HepG2 (cell line): ENCODE measurements around the gene GMEB2. TPM values are rescaled to one million over a fixed set of nuclear protein-coding genes. Genes with fewer than 3 reads are reported as not detected.

Experiments used
- ATAC-seq: fragments of 200-7000 bp; cut with Tn5 transposase; 3 replicates; pipeline ENCODE4 v1.9.1; 2020; ENCODE audit warnings: mild to moderate bottlenecking, moderate library complexity
- BruUV-seq: library from RNA; stranded (reverse); fragments of 400-500 nt; replicated peaks from 2 replicates; lab custom pipeline; 2021; lab: Mats Ljungman, UMichigan
- CTCF ChIA-PET: fragments of 300-600 bp; formaldehyde crosslinking; extraction: SDS; loops from one replicate; lab custom pipeline; 2021; ENCODE audit warnings: low total read pairs, inconsistent platforms, low intra/inter-chr PET ratio; lab: Yijun Ruan, JAX
- POLR2A ChIA-PET: fragments of 350-600 bp; sonication (Branson Sonifier 250); formaldehyde crosslinking; loops from one replicate; lab custom pipeline; 2020; ENCODE audit warnings: antibody characterized with exemption, inconsistent platforms; lab: Yijun Ruan, JAX
- DNase-seq: peaks from one replicate; pipeline ENCODE4 v3.0.0-alpha.2; 2015; ENCODE audit warnings: low spot score
- FAIRE-seq: peaks from 3 replicates; lab custom pipeline; 2011; peaks lifted over from hg19 to GRCh38; lab: Jason Lieb, UNC
- H2AFZ ChIP-seq: one replicate; pipeline ENCODE4 v1.6.1; 2011; ENCODE audit warnings: low read length, inconsistent platforms
- H3K27ac ChIP-seq: fragments of 300-600 bp; 3 replicates; pipeline ENCODE4 v1.8.0; 2011; ENCODE audit warnings: mixed run types, mild to moderate bottlenecking, mixed read lengths, low read length, inconsistent platforms; ENCODE audit not compliant: insufficient read depth; ENCODE audit errors: extremely low read length
- H3K27me3 ChIP-seq, 2 experiments: fragments of 200-600 bp in 1 of 2; 2 replicates in 1 of 2; 3 replicates in 1 of 2; pipeline versions ENCODE4 v1.6.0 to v1.8.0; 2011; ENCODE audit warnings: low read length in 2 of 2, mild to moderate bottlenecking in 2 of 2, moderate library complexity in 2 of 2, inconsistent platforms in 1 of 2; ENCODE audit not compliant: insufficient read depth in 2 of 2, control insufficient read depth in 1 of 2
- H3K36me3 ChIP-seq, 2 experiments: fragments of 200-600 bp in 1 of 2; replicated peaks in 1 of 2; 2 replicates in 1 of 2; 3 replicates in 1 of 2; pipeline versions ENCODE4 v1.5.1 to v1.8.0; 2011; ENCODE audit warnings: low read length in 2 of 2, inconsistent platforms in 1 of 2; ENCODE audit not compliant: insufficient read depth in 2 of 2, control insufficient read depth in 1 of 2
- H3K4me1 ChIP-seq: 2 replicates; pipeline ENCODE4 v1.5.1; 2012; ENCODE audit warnings: low read length, inconsistent platforms; ENCODE audit not compliant: insufficient read depth
- H3K4me2 ChIP-seq: 2 replicates; pipeline ENCODE4 v1.6.0; 2011; ENCODE audit warnings: low read depth, low read length, inconsistent platforms
- H3K4me3 ChIP-seq, 3 experiments: fragments of 200-600 bp in 1 of 3; sonication (generic), shearing (Covaris generic) in 1 of 3; replicated peaks in 1 of 3; 2 replicates each; pipeline ENCODE4 v1.5.1; 2011 to 2016; ENCODE audit warnings: low read length in 3 of 3, inconsistent platforms in 2 of 3, low read depth in 2 of 3, mild to moderate bottlenecking in 2 of 3, control low read depth in 1 of 3, mixed read lengths in 1 of 3; ENCODE audit not compliant: insufficient read depth in 1 of 3
- H3K79me2 ChIP-seq: one replicate; pipeline ENCODE4 v1.6.1; 2011; ENCODE audit warnings: low read length, inconsistent platforms; ENCODE audit not compliant: insufficient read depth
- H3K9ac ChIP-seq: 2 replicates; pipeline ENCODE4 v1.6.0; 2011; ENCODE audit warnings: mild to moderate bottlenecking, low read depth, low read length, inconsistent platforms; ENCODE audit not compliant: insufficient read depth
- H3K9me3 ChIP-seq: 2 replicates; pipeline ENCODE4 v1.5.1; 2012; ENCODE audit warnings: mild to moderate bottlenecking, low read length
- H4K20me1 ChIP-seq: 2 replicates; pipeline ENCODE4 v1.6.0; 2011; ENCODE audit warnings: inconsistent platforms, mild to moderate bottlenecking, low read length, moderate library complexity; ENCODE audit not compliant: insufficient read depth
- CENPT ChIP-seq: sonication (generic); formaldehyde crosslinking; IDR thresholded peaks from 2 replicates; pipeline ENCODE4 v1.8.0; 2022; ENCODE audit warnings: low read depth, mild to moderate bottlenecking, moderate library complexity, missing genetic modification reagents
- DPF2 ChIP-seq: sonication (generic); formaldehyde crosslinking; IDR thresholded peaks from 2 replicates; pipeline ENCODE4 v1.4.0; 2020; ENCODE audit warnings: mild to moderate bottlenecking, low read depth, missing genetic modification reagents, borderline replicate concordance
- FOXP4 ChIP-seq: sonication (generic); formaldehyde crosslinking; IDR thresholded peaks from 2 replicates; pipeline ENCODE4 v1.4.0; 2020; ENCODE audit warnings: missing genetic modification reagents
- HINFP ChIP-seq: sonication (generic); formaldehyde crosslinking; IDR thresholded peaks from 2 replicates; pipeline ENCODE4 v1.4.0; 2020; ENCODE audit warnings: low read depth, mild to moderate bottlenecking, missing genetic modification reagents
- KLF15 ChIP-seq: sonication (generic); formaldehyde crosslinking; IDR thresholded peaks from 2 replicates; pipeline ENCODE4 v1.8.1; 2023; ENCODE audit warnings: borderline replicate concordance, mild to moderate bottlenecking, inconsistent platforms, missing genetic modification reagents, mixed read lengths
- MZF1 ChIP-seq: sonication (generic); formaldehyde crosslinking; IDR thresholded peaks from 2 replicates; pipeline ENCODE4 v1.8.1; 2023; ENCODE audit warnings: mild to moderate bottlenecking, missing genetic modification reagents, borderline replicate concordance
- NR2F1 ChIP-seq, 2 experiments: fragments of 450-650 bp in 1 of 2; formaldehyde crosslinking in 1 of 2; IDR thresholded peaks; 2 replicates each; pipeline versions ENCODE4 v1.5.0 to v1.6.1; 2016 to 2020; ENCODE audit warnings: mild to moderate bottlenecking in 1 of 2, missing compliant biosample characterization in 1 of 2, missing genetic modification reagents in 1 of 2, moderate library complexity in 1 of 2
- PRMT3 ChIP-seq: sonication (generic); formaldehyde crosslinking; IDR thresholded peaks from 2 replicates; pipeline ENCODE4 v1.8.1; 2022; ENCODE audit warnings: low read depth, mild to moderate bottlenecking, moderate library complexity, missing genetic modification reagents, borderline replicate concordance
- SMAD3 ChIP-seq: sonication (generic); formaldehyde crosslinking; IDR thresholded peaks from 2 replicates; pipeline ENCODE4 v1.4.0; 2020; ENCODE audit warnings: missing genetic modification reagents
- SNRNP70 ChIP-seq: fragments of 200-400 bp; formaldehyde crosslinking; IDR thresholded peaks from 2 replicates; pipeline ENCODE4 v1.6.1; 2017; ENCODE audit warnings: mild to moderate bottlenecking, low read depth, low read length, moderate library complexity
- ZNF207 ChIP-seq: fragments of 450-650 bp; IDR thresholded peaks from 2 replicates; pipeline ENCODE4 v1.6.1; 2016; ENCODE audit warnings: antibody characterized with exemption, borderline replicate concordance
- ZNF34 ChIP-seq: sonication (generic); formaldehyde crosslinking; IDR thresholded peaks from 2 replicates; pipeline ENCODE4 v1.4.0; 2020; ENCODE audit warnings: mild to moderate bottlenecking, missing genetic modification reagents, borderline replicate concordance
- WGBS: methylation state at CpG from one replicate; pipeline ENCODE4 v1.1.6; 2017; ENCODE audit warnings: low lambda C conversion rate; 5-methylcytosine and 5-hydroxymethylcytosine counted together
- in situ Hi-C: cut with HindIII; loops from 2 replicates; pipeline ENCODE4 v1.10.0; 2017; ENCODE audit warnings: low pct_unique_long_range_greater_than_20kb; ENCODE audit not compliant: extremely low pct_ligation_motif_present
- intact Hi-C: fragments of 100-400 bp; cut with micrococcal nuclease; formaldehyde crosslinking; loops from one replicate; pipeline ENCODE4 v1.10.0; 2022; ENCODE audit not compliant: unreplicated experiment
- polyA plus RNA-seq, 8 experiments: library from polyadenylated mRNA; depleted of rRNA in 3 of 8; stranded (reverse) in 7 of 8; unstranded in 1 of 8; fragments of >200 nt; fragmentation: Illumina TruSeq in 4 of 8; extraction: Trizol in 4 of 8; gene quantifications; 2 replicates each; pipeline versions ENCODE4 v1.2.1 to v1.2.3, GENCODE V29; 2011 to 2016; ENCODE audit warnings: low read depth in 4 of 8, missing spikeins in 1 of 8, mixed read lengths in 1 of 8; ENCODE audit not compliant: insufficient read depth in 1 of 8
- total RNA-seq, 5 experiments: library from RNA; depleted of rRNA; stranded (reverse); fragments of >200 nt; fragmentation: Illumina TruSeq; extraction: Trizol; gene quantifications; 2 replicates each; pipeline ENCODE4 v1.2.3, GENCODE V29; 2016; ENCODE audit warnings: low read depth in 1 of 5
- TF ChIP-seq, protein P1 (sequence below): sonication (generic); formaldehyde crosslinking; IDR thresholded peaks from 2 replicates; pipeline ENCODE4 v1.5.0; 2020; ENCODE audit warnings: mild to moderate bottlenecking, missing genetic modification reagents
- TF ChIP-seq, protein P2 (sequence below): IDR thresholded peaks from 2 replicates; pipeline ENCODE4 v1.4.0; 2020; ENCODE audit warnings: mild to moderate bottlenecking, missing genetic modification reagents

GMEB2 gene
- total and polyA plus RNA-seq, 2 of the 13 experiments (the other 11 are each of a cell fraction or from before 2014, with no cell fraction given): 10.6 to 12.4 TPM

- Histone ChIP-seq H3K4me2 (no peak overlapping the region), H3K79me2 (peaks cover 3% of the 10 kb centered on the region), H3K4me1 (no peaks in the 10 kb centered on the region), H3K27ac (no peak overlapping the region), H3K9me3 (peaks cover 8% of the 10 kb centered on the region; the same call in 1 of the 2 replicates), H3K27me3 (no peaks in the 10 kb centered on the region), H3K36me3 (peaks cover 9 to 23% of the 10 kb centered on the region in 2 experiments), H3K4me3 (no peak overlapping the region), H3K9ac (no peak overlapping the region), H4K20me1 (peaks cover 3% of the 10 kb centered on the region; the same call in 1 of the 2 replicates), H2AFZ (no peak overlapping the region)
- CTCF ChIA-PET: no interaction called here
- POLR2A ChIA-PET: no interaction called here
- intact Hi-C loops (no loop called here), in situ Hi-C loops (no loop called here)
- ATAC-seq: no peak
- 97% methylated on average over 10 of the region's 10 CpGs for WGBS
- DNase-seq: no peak
- no TSS peak for BruUV-seq
- no peak for FAIRE-seq
- TF ChIP-seq HINFP (CRISPR knock-in tag) (no peak), NR2F1 (CRISPR knock-in tag; IDR thresholded peaks at IDR 0.05) (no peak), ZNF34 (no peak), ZNF207 (no peak), KLF15 (CRISPR knock-in tag) (no peak), FOXP4 (CRISPR knock-in tag) (no peak), CENPT (CRISPR knock-in tag) (no peak), MZF1 (CRISPR knock-in tag) (no peak), PRMT3 (CRISPR knock-in tag) (no peak), SNRNP70 (no peak), DPF2 (CRISPR knock-in tag) (no peak), SMAD3 (no peak)
- TF ChIP-seq, protein P1, sequence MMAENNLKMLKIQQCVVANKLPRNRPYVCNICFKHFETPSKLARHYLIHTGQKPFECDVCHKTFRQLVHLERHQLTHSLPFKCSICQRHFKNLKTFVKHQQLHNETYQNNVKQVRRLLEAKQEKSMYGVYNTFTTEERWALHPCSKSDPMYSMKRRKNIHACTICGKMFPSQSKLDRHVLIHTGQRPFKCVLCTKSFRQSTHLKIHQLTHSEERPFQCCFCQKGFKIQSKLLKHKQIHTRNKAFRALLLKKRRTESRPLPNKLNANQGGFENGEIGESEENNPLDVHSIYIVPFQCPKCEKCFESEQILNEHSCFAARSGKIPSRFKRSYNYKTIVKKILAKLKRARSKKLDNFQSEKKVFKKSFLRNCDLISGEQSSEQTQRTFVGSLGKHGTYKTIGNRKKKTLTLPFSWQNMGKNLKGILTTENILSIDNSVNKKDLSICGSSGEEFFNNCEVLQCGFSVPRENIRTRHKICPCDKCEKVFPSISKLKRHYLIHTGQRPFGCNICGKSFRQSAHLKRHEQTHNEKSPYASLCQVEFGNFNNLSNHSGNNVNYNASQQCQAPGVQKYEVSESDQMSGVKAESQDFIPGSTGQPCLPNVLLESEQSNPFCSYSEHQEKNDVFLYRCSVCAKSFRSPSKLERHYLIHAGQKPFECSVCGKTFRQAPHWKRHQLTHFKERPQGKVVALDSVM: no peak
- TF ChIP-seq, protein P2, sequence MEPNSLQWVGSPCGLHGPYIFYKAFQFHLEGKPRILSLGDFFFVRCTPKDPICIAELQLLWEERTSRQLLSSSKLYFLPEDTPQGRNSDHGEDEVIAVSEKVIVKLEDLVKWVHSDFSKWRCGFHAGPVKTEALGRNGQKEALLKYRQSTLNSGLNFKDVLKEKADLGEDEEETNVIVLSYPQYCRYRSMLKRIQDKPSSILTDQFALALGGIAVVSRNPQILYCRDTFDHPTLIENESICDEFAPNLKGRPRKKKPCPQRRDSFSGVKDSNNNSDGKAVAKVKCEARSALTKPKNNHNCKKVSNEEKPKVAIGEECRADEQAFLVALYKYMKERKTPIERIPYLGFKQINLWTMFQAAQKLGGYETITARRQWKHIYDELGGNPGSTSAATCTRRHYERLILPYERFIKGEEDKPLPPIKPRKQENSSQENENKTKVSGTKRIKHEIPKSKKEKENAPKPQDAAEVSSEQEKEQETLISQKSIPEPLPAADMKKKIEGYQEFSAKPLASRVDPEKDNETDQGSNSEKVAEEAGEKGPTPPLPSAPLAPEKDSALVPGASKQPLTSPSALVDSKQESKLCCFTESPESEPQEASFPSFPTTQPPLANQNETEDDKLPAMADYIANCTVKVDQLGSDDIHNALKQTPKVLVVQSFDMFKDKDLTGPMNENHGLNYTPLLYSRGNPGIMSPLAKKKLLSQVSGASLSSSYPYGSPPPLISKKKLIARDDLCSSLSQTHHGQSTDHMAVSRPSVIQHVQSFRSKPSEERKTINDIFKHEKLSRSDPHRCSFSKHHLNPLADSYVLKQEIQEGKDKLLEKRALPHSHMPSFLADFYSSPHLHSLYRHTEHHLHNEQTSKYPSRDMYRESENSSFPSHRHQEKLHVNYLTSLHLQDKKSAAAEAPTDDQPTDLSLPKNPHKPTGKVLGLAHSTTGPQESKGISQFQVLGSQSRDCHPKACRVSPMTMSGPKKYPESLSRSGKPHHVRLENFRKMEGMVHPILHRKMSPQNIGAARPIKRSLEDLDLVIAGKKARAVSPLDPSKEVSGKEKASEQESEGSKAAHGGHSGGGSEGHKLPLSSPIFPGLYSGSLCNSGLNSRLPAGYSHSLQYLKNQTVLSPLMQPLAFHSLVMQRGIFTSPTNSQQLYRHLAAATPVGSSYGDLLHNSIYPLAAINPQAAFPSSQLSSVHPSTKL: no peak
Observed at GRCh38 chr20:63611646-63612045, 15.3 kb downstream of the GMEB2 start.
